GF-D8 (cell line): ENCODE results near the gene IFNA6.

Experiments
- DNase-seq: peaks from one replicate; lab custom pipeline; 2025; lab: John Stamatoyannopoulos, UW

Gene IFNA6

GRCh38 chr9:21331676-21332402 lies 18.8 kb downstream of the IFNA6 start:
- no peak for DNase-seq

GRCh38 chr9:21326526-21327139 lies 24.1 kb downstream of the IFNA6 start:
- DNase-seq = peak; percentile 7

GRCh38 chr9:21324047-21324446 lies 26.6 kb downstream of the IFNA6 start:
- no peak for DNase-seq

GRCh38 chr9:21322911-21323461 lies 27.7 kb downstream of the IFNA6 start:
- peak; percentile 21 for DNase-seq

DNA sequence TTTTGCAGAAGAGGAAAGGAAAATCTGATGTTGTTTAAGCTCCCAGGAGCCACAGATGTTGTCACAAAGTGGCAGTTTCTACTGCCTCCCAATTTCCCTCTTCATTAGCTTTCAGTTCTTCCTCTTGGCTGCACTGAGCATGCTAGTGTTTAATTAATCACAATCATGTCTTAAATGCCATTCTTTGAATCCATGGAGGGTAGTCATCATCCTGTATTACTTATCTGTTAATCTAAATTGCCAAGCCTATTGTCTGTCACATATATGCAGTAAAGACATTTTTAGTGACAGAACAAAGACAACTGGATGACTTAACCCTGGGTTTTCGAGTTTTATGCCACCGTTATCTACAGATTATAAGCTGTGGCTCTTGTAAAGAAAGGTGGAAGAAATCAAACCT lies 30.2 kb downstream of the IFNA6 start:
- no peak for DNase-seq

GRCh38 chr9:21317956-21318923 lies 32.4 kb downstream of the IFNA6 start:
- DNase-seq = no peak

GRCh38 chr9:21316860-21317259 lies 33.8 kb downstream of the IFNA6 start:
- no peak for DNase-seq

DNA sequence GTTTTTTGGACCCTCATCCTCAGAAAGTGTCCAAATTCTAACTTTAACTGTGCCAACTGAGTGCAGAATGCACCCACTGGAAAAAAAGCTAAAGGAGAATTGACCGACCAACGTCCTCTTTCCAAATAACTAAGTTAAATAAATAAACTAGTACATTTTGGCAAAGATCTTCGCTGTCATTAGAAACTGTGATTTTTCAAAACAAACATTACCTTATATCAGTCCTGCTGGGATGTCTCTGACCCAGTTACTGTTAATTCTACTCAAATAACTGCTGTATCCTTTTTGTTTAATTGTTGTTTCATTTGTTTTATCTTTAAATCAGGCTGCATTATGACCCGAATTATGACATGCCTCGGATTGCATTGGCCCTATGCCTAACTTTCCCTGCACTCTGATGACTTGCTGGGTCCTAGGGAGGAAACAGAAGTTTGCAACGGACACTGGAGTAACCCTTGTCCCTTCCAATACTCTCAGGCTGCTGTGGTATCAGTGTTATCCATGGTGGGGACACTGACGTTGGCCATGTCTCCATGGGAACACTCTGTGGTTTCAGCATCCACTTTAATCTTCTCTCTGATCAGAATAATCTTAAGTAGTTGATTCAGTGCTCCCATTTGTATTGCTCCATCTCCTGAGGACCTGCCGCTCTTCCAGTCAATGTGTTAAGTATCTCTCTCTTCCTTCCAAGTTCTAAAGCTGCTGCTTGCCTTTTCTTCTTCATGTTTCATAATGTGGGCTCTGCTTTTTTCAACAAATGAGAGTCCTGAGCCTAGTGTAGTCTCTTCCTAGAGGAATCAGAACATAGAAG lies 34.5 kb downstream of the IFNA6 start:
- no peak for DNase-seq

DNA sequence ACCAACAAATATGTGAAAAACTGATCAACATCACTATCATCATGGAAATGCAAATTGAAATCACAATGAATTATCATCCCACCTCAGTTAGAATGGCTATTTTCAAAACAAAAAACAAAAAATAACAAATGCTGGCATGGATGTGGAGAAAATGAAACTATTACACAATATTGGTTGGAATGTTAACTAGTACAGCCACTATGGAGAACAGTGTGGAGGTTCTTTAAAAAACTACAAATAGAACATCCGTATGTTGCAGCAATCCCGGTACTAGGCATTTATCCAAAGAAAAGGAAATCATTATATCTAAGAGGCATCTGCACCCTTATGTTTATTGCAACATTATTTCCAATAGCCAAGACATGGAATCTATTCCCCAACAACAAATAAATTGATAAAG lies 36.5 kb downstream of the IFNA6 start:
- no peak for DNase-seq

DNA sequence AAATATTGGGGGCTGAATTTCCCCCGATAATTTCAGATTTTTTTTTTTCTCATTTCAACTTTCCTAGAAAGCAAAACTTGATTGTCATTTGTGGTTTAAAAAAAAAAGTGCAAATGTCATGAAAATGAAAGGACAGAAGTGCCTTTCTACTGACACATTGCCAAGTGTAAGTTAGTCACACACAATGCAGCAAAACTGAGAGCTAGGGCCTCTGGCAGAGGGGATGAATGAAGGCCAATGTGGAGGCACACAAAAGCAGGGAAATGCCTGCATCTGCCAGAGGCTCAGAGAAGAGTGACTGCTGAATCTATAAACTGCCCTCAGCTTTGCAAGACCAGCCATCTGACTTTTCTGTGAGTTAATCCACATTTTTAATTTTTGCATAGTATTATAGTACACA lies 38.8 kb downstream of the IFNA6 start:
- DNase-seq = no peak

DNA sequence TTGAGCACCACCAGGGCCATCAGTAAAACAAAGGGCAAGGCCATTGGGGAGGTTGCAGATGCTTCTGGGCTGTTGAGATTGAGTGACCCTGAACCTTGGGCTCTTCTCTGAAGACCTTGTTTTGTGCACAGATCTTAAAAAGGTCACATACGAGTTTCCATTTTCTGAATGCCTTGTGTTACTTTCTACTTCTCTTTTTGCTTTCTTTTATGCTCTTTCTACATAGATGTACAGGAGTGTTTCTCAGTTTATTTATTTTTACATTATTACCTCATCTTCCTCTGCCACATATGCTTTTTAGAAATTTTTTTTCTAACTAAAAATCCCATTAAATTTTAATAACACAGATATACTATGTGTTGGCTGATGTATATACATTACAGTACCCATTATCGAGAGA lies 45.5 kb downstream of the IFNA6 start, which contains the start of gene IFNA5:
IFNA5 (minus strand) TSS at position 101 of the 400 bp plus-strand sequence; CDS start at position 44, 57 bp downstream.
- no peak for DNase-seq
